RPMI7951 (cell line): Measurements from ENCODE around the gene ZIC5. TPM values are rescaled to one million over a fixed set of nuclear protein-coding genes. Genes with fewer than 3 reads are reported as not detected.
A peak's percentile ranks its signal among the peaks of the same experiment; 100 is the strongest.

ENCODE experiments used
- DNase-seq: peaks from one replicate; pipeline ENCODE4 v3.0.0-alpha.2; 2012; ENCODE audit warnings: low read depth
- total RNA-seq: library from RNA; depleted of rRNA; stranded (reverse); fragments of >200 nt; shearing (Covaris generic); gene quantifications from 2 replicates; pipeline ENCODE4 v1.2.3, GENCODE V29; 2014; rRNA removed

Gene ZIC5
- total RNA-seq, 1 experiment from 2014 or later, result not detected

GRCh38 chr13:99935772-99936171, 35.8 kb downstream of the ZIC5 start:
- no peak for DNase-seq

GRCh38 chr13:99932912-99933311, 38.7 kb downstream of the ZIC5 start:
- no peak for DNase-seq

GRCh38 chr13:99930925-99931324, 40.6 kb downstream of the ZIC5 start:
- no peak for DNase-seq

GRCh38 chr13:99929866-99930265, 41.7 kb downstream of the ZIC5 start:
- DNase-seq, result no peak

GRCh38 chr13:99926014-99926731, 45.4 kb downstream of the ZIC5 start:
- peak; percentile 24 for DNase-seq

- DNase-seq, result no peak
Observed at GRCh38 chr13:99923877-99924582, 47.5 kb downstream of the ZIC5 start.

GRCh38 chr13:99922631-99923404, 48.7 kb downstream of the ZIC5 start:
- peak; percentile 17 for DNase-seq

- no peak for DNase-seq
Observed at GRCh38 chr13:99919132-99919531, 52.4 kb downstream of the ZIC5 start.

- peak; percentile 57 for DNase-seq
Observed at GRCh38 chr13:99916366-99917103, 55.0 kb downstream of the ZIC5 start.

GRCh38 chr13:99913167-99913566, 58.4 kb downstream of the ZIC5 start:
- DNase-seq, result no peak

Other genes with a start within 250 kb of the ZIC5 start
- gene ZIC2, start 10.0 kb upstream of the ZIC5 start, total RNA-seq, result 0.12 TPM in 1 of 2 replicates, not detected in the other
- 10.3 and 16.2 TPM in 2 replicates for gene PCCA, start 117.3 kb upstream of the ZIC5 start, total RNA-seq